HUES64 (cell line): Measurements from ENCODE around the gene RHOG.
A peak's percentile ranks its signal among the peaks of the same experiment; 100 is the strongest.
"Not testable (repeated sequence)": the region's sequence is repeated elsewhere in the genome, so short reads cannot be mapped to it uniquely, and the experiment has no call there.

Experiments used
- H3K27ac ChIP-seq: 2 replicates; pipeline ENCODE4 v1.7.0; 2013; ENCODE audit warnings: low read depth, low read length, inconsistent platforms
- H3K27me3 ChIP-seq: 2 replicates; pipeline ENCODE4 v1.6.1; 2013; ENCODE audit warnings: mild to moderate bottlenecking, low read length; ENCODE audit not compliant: insufficient read depth
- H3K36me3 ChIP-seq: 2 replicates; pipeline ENCODE4 v1.6.1; 2013; ENCODE audit warnings: mild to moderate bottlenecking, low read length; ENCODE audit not compliant: insufficient read depth
- H3K4me1 ChIP-seq: 2 replicates; pipeline ENCODE4 v1.6.1; 2013; ENCODE audit warnings: mild to moderate bottlenecking, low read length, moderate library complexity; ENCODE audit not compliant: insufficient read depth
- H3K4me3 ChIP-seq: 2 replicates; pipeline ENCODE4 v1.5.1; 2013; ENCODE audit warnings: mild to moderate bottlenecking, low read length, moderate library complexity
- H3K9ac ChIP-seq: 2 replicates; pipeline ENCODE4 v1.6.1; 2013; ENCODE audit warnings: mild to moderate bottlenecking, low read depth, low read length
- H3K9me3 ChIP-seq: 2 replicates; pipeline ENCODE4 v1.6.1; 2013; ENCODE audit warnings: low read depth, low read length; ENCODE audit not compliant: insufficient read depth
- WGBS: fragments of 150-250, 120-280 bp; methylation state at CpG from one replicate; pipeline ENCODE4 v1.1.7; 2013; ENCODE audit warnings: missing lambda C conversion rate; 5-methylcytosine and 5-hydroxymethylcytosine counted together

Gene RHOG

DNA sequence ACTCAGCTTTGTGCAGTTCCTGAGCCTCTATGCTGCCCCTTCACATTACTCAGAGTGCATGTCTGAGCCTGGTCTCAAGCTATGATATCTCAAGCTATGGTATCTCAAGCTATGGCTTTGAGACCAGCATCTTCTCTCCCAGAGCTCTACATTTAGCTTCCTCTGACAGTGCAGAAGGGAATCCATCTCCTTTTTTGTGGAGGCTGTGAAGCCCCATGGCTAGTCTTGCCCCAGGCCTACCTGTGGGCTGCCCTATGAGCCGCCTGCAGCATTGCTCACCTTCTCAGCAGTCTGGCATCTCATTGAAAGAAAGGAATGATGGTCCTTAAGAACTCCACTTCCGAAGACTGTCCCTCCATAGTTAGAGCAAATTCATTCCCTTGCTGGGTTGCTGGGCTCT is 19.8 kb downstream of the RHOG start:
- Histone ChIP-seq H3K9me3 (no peaks in the 10 kb centered on the region), H3K4me1 (peaks cover 11% of the 10 kb centered on the region; the same call in 1 of the 2 replicates), H3K27ac (no peak overlapping the region), H3K27me3 (no peaks in the 10 kb centered on the region), H3K9ac (no peak overlapping the region), H3K36me3 (peaks cover 9% of the 10 kb centered on the region; the same call in 1 of the 2 replicates), H3K4me3 (no peak overlapping the region)
- WGBS: 95% methylated on average over 2 of the region's 2 CpGs

DNA sequence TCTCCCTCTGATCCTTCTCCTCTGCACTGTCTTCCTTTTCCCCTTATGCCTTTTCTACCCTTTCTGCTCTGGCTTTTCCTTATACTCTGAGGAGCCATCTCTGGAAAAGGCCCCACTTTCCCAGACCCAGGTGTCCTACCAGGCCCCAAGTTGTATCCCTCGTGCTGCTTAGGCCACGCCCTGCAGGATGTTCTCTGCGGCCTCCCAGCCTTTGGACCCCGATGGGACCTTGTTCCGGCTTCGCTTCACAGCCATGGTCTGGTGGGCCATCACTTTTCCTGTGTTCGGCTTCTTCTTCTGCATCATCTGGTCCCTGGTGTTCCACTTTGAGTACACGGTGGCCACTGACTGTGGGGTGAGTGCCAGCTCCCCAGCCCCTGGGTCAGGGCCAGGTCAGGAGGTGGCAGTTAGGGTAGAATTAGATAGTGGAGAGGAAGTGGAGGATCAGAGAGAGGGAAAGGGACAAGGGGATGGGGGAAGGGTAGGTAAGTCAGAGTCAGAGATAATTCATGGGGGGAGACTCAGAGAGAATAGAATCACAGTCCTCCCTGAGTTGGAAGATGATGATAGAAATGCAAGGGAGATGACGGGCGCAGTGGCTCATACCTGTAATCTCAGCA is 23.5 kb downstream of the RHOG start:
- Histone ChIP-seq H3K36me3 (peaks cover 3% of the 10 kb centered on the region; the same call in 1 of the 2 replicates), H3K4me1 (no peaks in the 10 kb centered on the region), H3K4me3 (no peak overlapping the region), H3K9ac (no peak overlapping the region), H3K27ac (no peak overlapping the region), H3K27me3 (no peaks in the 10 kb centered on the region), H3K9me3 (no peaks in the 10 kb centered on the region)
- 93% methylated on average over 10 of the region's 10 CpGs for WGBS

DNA sequence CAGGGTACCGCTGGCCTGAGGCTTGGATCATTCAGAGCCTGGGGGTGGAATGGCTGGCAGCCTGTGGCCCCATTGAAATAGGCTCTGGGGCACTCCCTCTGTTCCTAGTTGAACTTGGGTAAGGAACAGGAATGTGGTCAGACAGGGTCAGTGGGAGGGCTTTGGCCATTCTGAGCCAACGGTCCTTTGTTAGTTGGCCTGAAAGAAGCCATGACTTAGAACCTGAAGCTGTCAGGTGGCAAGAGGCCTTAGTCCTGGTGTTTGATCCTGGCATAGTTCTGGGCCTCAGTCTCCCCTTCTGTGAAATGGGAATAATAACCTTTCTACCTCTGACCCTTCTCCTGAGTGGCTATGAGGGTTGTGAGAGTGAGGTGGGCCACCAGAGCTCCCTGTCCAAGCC is 24.1 kb downstream of the RHOG start:
- no peak overlapping the region for H3K9ac ChIP-seq
- H3K27me3 ChIP-seq: no peaks in the 10 kb centered on the region
- no peak overlapping the region for H3K4me3 ChIP-seq
- WGBS: 97% methylated on average over 2 of the region's 2 CpGs
- peaks cover 3% of the 10 kb centered on the region; the same call in 1 of the 2 replicates for H3K36me3 ChIP-seq
- no peaks in the 10 kb centered on the region for H3K4me1 ChIP-seq
- no peak overlapping the region for H3K27ac ChIP-seq
- H3K9me3 ChIP-seq: no peaks in the 10 kb centered on the region

DNA sequence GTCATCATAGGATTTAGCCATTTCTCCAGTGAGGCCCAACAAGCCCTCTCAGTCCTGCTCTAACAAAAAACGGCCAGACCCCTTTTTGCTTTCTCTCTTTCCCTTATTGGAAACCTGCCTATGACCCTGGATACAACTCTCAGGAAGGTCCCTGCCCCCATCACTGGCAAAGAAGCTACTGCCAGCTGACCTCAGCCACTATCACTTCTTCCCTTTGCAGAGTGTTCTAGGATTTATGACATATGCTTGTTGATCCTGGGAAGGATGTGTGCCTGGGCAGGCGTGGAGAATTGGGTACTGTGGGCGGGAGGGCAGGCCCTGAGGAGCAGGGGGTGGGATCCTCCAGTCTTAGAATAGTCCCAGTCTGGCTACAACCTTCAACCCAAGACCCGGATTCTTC is 24.9 kb downstream of the RHOG start:
- Histone ChIP-seq H3K9ac (no peak overlapping the region), H3K4me1 (no peaks in the 10 kb centered on the region), H3K4me3 (no peak overlapping the region), H3K27me3 (no peaks in the 10 kb centered on the region), H3K27ac (no peak overlapping the region), H3K9me3 (no peaks in the 10 kb centered on the region), H3K36me3 (peaks cover 4% of the 10 kb centered on the region; the same call in 1 of the 2 replicates)
- WGBS: 98% methylated on average over 4 of the region's 4 CpGs

DNA sequence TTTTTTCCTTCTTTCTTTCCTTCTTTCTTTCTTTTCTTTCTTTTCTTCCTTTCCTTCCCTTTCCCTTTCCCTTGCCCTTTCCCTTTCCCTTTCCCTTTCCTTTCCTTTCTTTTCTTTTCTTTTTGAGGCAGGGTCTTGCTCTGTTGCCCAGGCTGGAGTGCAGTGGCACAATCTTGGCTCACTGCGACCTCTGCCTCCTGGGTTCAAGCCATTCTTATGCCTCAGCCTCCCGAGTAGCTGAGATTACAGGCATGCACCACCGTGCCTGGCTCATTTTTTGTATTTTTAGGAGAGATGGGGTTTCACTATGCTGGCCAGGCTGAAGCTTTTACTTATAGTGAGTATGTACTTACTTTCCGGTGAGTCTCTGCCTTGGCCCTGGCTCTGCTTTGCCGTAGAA is 25.9 kb downstream of the RHOG start:
- H3K27ac ChIP-seq, H3K9me3 ChIP-seq, H3K27me3 ChIP-seq, H3K4me1 ChIP-seq, H3K4me3 ChIP-seq, H3K9ac ChIP-seq, H3K36me3 ChIP-seq: not testable (repeated sequence)
- 94% methylated on average over 5 of the region's 5 CpGs for WGBS

DNA sequence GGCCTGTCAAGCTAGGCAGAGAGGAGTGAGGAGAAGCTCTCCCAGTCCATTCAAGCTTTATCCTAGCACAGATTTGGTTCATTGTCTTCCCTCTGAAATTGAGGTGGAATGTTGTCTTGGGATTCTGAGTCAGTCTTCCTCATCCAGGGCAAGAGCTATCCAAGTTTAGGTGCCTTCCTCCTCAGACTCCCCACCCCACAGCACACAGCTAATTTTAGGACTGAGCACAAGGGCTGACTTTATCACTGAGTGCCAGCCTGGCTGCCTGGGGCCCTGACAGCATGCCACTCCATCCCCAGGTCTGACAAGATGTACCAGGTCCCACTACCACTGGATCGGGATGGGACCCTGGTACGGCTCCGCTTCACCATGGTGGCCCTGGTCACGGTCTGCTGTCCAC is 29.8 kb downstream of the RHOG start:
- H3K9ac ChIP-seq: no peak overlapping the region
- 96% methylated on average over 4 of the region's 4 CpGs for WGBS
- no peak overlapping the region for H3K27ac ChIP-seq
- no peaks in the 10 kb centered on the region for H3K9me3 ChIP-seq
- peaks cover 3% of the 10 kb centered on the region; the same call in 1 of the 2 replicates for H3K36me3 ChIP-seq
- H3K4me3 ChIP-seq: no peak overlapping the region
- 0 out of 2 replicates have a peak, but pooled peaks cover 4% of the 10 kb centered on the region for H3K4me1 ChIP-seq
- no peaks in the 10 kb centered on the region for H3K27me3 ChIP-seq

DNA sequence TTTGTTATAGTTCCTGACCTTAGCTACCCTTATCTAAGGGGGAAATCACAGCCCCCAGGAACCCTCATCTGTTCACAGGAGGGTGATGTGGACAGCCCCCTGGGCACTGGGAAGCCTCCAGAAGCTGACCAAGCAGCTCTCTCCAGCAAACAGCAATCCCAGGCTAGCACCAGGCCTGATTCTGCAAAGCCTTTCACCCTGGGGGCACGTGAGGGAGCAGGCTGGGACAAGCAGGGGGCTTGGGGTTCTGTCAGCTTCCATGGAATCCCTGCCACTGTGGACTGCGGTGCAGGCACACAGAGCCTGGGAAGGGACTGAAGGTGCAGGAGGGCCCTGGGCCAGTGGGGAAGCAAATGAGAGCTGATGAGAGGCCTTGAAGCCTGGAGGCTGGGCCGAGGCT is 30.3 kb downstream of the RHOG start:
- no peak overlapping the region for H3K4me3 ChIP-seq
- WGBS: 94% methylated on average over 3 of the region's 3 CpGs
- peaks cover 3% of the 10 kb centered on the region; the same call in 1 of the 2 replicates for H3K36me3 ChIP-seq
- no peaks in the 10 kb centered on the region for H3K27me3 ChIP-seq
- H3K9ac ChIP-seq: no peak overlapping the region
- no peaks in the 10 kb centered on the region for H3K9me3 ChIP-seq
- H3K4me1 ChIP-seq: 0 out of 2 replicates have a peak, but pooled peaks cover 4% of the 10 kb centered on the region
- no peak overlapping the region for H3K27ac ChIP-seq

DNA sequence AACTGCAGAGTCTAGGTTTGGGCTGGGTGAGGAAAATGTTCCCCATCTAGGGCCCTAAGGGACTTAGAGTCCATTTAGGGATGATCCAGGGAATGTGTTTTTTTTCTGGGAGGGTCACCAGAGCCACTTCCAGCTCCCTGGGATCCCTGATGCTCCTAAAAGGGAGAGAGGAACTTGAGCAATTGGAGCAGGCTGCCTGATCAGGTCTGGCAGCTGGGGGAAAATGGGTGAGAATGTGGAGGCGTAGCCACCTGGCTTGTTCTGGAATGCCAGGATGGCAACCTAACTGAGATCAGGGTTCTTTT is 31.2 kb downstream of the RHOG start:
- Histone ChIP-seq H3K4me1 (0 out of 2 replicates have a peak, but pooled peaks cover 4% of the 10 kb centered on the region), H3K9me3 (no peaks in the 10 kb centered on the region), H3K36me3 (peaks cover 3% of the 10 kb centered on the region; the same call in 1 of the 2 replicates), H3K27me3 (no peaks in the 10 kb centered on the region), H3K27ac (no peak overlapping the region), H3K4me3 (no peak overlapping the region), H3K9ac (no peak overlapping the region)
- WGBS: 88% methylated on average over 1 of the region's 1 CpG

DNA sequence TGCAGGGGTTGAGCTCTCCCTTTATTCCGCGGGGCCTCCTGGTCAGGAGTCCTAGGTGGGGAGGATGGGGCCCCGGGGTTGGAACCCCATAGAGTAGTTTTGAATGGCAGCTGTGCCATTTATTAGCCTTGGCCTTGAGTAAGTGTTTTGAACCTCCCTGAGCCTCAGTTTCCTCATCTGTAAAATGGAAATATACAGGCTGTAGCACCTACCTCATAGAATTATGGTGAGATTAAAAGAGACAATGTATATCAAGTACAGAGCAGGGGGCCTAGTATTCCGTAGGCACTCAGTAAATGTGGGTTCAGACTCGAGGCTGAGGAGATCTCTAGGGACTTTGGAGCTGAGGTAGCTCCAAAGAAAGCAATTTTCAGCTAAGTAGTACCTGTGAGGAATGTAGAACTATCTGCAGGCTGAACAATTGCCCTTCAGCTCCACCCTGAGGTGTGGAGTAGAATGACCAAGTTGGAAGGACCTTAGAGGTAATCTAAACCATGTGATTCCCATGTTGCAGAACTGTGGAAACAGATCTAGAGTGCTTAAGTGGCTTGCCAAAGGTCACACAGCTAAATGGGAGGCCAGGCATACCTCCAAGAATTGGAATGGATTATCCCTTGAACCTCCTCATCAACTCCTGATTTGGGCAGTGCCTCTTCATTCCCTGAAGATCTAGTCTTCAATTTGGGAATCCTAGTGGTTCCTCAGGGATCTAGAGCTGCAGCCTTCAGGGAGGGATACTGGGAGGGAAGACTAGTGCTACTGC is 31.7 kb downstream of the RHOG start:
- no peak overlapping the region for H3K27ac ChIP-seq
- peak overlapping the region; percentile 73 for H3K9ac ChIP-seq
- H3K36me3 ChIP-seq: peaks cover 3% of the 10 kb centered on the region; the same call in 1 of the 2 replicates
- H3K9me3 ChIP-seq: no peaks in the 10 kb centered on the region
- no peaks in the 10 kb centered on the region for H3K27me3 ChIP-seq
- H3K4me1 ChIP-seq: 0 out of 2 replicates have a peak, but pooled peaks cover 4% of the 10 kb centered on the region
- WGBS: 26% methylated on average over 3 of the region's 5 CpGs
- H3K4me3 ChIP-seq: peak overlapping the region; percentile 79

DNA sequence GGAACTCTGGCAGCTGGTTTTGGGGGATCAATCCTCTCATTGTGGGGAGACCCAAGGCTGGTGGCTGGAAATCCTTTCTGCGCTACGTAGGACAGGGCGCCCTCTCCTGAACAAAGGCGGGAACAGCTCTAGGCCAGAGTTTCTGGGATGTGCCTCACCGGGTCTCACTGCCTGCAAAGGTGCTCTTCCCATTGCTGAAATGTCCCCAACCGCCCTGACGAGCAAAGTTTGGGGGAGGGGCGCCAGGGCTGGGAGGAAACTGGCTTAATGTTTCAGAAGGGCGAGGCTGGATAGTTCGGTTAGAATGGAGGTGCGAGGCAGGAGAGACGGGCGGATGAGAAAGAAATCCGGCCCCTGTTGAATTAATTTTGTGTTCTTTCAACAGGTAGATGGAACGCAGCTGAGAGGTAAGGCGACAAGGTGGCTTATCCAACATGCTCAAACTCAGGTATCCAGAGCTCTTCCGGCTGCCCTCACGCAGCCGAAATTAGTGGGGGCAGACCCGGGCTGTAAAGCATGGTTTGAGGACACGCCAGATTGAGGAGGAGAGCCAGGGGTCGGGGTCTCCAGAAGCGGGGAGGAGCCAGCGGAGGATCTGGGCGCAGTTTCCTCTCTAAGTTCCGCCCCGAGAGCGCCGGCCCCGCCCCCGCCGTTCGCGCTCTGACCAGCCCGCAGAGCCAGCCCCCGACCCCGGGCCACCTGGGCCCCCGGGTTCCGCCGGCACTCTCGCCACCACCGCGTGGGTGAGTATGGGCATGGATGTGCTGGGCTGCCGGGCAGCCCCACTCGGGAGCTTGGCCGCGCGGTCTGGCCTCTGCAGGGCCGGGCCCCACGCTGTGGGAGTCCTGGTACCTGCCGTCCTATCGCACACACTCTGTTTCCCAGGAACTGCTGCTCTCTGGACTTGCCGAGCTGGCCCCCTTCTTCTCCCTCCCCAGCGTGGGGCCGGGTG is 32.6 kb downstream of the RHOG start, which contains the start of gene PGAP2:
Gene PGAP2 (plus strand): TSS at position 652 of the 952 bp plus-strand sequence. CDS start 2,700 bp downstream, outside the sequence.
- H3K4me3 ChIP-seq: peak within 1 kb of the TSS; percentile 79
- H3K27ac ChIP-seq: peak within 1 kb of the TSS; percentile 70; the same call in 1 of the 2 replicates
- H3K4me1 ChIP-seq: 0 out of 2 replicates have a peak, but pooled peaks cover 4% of the 10 kb centered on the region
- whole genome bisulfite sequencing: under 1% methylated on average over 52 of the region's 55 CpGs
- H3K36me3 ChIP-seq: peaks cover 3% of the 10 kb centered on the region; the same call in 1 of the 2 replicates
- H3K9ac ChIP-seq: peak within 1 kb of the TSS; percentile 76
- no peaks in the 10 kb centered on the region for H3K27me3 ChIP-seq
- H3K9me3 ChIP-seq: no peaks in the 10 kb centered on the region
